NCI-H1436 (cell line): ENCODE measurements around the gene AQP5.

Source experiments
- DNase-seq: peaks from one replicate; lab custom pipeline; 2025; lab: John Stamatoyannopoulos, UW

AQP5 gene

DNA sequence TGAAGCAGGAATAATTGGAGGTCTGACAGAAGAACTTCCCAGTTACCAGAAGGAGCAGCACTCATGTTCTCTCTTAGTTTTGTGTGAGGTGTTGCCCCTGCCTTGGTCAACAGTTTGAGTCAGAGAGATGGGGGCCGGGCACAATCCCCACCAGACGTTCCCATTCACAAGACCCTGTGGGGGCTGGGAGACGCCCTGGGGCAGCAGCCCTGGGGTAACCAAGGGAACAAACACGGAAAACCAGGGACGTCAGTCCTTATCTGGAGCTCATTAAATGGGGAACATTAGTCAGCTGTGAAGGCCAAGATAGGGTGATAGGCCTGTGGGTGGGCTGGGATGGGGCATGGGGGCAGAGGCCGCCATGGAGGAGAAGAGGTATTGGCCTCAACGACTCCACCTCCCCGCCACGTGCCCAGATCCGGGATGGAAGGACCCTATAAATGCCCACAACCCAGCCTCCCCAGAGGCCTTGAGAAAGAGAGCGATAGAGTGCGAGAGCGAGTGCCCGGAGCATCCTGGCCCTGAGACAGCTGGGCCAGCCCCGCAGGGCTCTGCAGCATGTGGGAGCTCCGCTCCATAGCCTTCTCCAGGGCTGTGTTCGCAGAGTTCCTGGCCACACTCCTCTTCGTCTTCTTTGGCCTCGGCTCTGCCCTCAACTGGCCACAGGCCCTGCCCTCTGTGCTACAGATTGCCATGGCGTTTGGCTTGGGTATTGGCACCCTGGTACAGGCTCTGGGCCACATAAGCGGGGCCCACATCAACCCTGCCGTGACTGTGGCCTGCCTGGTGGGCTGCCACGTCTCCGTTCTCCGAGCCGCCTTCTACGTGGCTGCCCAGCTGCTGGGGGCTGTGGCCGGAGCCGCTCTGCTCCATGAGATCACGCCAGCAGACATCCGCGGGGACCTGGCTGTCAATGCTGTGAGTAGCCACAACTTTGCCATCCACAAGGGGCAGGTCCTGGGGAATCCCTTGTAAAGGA is 11.1 kb upstream of the AQP5 start, which contains the start of gene AQP2:
AQP2 (plus strand) TSS at position 465 of the 979 bp plus-strand sequence; CDS start at position 559, 94 bp downstream.
- no peak for DNase-seq

DNA sequence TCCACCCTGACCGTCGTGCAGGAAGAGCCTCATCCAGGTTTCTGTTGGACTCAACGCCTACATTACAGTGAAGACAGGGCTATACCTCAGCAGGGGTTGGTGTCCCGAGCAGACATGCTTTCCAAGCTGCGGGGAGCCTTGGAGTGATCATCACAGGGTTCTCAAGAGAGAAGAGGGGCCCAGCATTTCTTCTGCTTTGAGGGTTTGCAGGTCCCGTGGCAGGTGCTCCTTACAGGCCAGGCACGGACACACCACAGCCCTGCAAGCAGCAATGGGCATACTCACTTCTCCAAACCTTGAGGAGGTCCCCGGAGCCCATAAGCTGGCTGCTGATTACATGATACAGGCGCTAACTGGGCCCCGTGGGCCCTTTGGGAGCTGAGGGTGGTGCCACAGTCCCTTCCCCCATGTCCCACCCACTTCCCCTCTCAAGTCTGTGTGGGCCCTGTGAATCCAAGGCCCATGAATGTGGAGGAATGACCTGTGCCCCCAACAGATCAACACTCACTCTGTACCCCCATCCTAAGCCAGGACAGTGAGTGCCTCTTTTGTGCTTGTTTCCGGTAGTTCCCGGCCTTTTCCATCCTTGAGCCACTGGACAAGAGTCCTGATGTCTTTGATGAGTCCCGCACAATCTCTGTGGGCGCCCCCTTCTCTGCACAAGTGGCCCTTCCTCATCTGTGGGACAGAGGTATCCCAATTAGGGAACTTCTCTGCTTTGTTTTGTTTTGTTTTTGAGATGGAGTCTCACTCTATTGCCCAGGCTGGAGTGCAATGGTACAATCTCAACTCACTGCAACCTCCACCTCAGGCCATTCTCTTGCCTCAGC is 10.0 kb upstream of the AQP5 start:
- no peak for DNase-seq

DNA sequence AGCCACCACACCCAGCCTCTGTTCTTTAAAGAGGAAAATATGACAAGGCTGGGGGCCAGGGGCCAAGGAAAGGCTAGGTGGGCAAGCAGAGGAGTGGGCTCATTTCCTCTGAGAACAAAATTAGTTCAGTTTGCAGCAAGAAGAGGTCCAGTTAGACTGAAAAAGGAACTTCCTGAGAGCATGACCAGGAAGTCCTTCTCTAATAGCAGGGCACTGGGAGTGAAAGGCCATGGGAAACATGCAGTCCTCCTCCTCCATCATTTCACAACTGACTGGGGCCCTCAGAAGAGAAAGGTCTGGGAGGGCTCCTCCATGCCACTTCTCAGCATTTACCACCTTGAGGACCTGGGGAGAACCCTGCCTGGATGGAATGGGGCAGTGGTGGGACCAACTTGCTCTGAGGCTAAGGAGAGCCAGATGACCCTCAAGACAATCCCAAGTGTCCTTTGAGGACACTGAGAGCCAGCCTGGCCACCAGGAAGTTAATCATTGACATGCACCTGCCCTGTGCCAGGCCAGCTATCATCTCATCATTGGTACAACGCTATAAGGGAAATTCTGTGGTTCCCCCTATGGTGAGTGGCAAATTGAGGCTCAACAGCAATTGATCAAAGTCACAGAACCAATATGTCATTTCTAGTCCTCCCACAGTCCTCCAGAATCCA is 9.1 kb upstream of the AQP5 start:
- DNase-seq, result no peak

DNA sequence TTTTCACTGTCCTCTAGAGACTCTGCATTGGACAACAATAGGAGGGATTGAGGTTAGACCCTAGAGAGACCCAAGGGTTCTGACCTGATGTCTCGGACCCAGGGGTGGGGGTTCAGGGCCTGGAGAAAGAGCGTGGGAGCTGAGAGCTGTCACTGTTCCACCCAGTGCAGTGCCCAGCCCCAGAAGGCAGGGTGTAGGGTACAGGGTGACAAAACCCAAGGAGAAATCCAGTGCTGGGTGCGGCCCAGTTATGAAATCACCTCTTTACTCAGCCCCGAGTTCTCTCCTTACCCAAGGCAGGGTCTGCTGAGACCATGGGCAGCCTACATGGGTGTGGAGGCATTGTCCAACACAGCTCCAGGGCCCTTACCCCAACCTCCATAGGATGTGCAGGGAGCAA is 8.5 kb upstream of the AQP5 start:
- no peak for DNase-seq

DNA sequence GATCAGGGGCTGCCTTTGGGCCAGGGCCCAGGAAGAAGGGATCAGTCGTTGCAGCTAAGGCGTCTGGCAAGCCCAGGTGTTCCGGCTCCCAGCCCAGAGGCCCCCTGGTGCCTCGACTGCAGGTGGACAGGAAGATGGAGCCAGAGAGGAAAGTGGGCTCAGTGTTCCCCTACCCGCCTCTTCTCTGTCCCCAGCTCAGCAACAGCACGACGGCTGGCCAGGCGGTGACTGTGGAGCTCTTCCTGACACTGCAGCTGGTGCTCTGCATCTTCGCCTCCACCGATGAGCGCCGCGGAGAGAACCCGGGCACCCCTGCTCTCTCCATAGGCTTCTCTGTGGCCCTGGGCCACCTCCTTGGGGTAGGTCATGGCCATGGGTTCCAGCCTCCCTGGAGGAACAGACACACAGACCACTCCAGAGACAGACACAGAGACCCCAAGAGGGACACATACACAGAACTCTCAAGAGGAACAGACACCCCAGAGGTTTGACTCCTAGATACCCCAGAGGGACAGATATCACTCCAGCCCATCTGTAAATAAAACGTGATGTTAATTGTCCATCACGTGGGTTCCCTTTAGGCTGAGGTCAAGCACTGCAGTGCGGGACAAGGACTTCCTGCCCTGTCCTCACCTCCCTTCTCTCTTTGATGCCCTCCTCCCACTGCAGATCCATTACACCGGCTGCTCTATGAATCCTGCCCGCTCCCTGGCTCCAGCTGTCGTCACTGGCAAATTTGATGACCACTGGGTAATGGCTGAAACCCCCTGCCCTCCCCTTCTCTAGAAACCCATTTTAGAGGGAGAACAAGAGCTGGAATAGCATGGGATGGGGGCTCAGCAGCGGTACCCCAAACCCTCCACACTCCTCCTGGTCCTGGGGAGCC is 7.5 kb upstream of the AQP5 start:
- DNase-seq, result no peak

DNA sequence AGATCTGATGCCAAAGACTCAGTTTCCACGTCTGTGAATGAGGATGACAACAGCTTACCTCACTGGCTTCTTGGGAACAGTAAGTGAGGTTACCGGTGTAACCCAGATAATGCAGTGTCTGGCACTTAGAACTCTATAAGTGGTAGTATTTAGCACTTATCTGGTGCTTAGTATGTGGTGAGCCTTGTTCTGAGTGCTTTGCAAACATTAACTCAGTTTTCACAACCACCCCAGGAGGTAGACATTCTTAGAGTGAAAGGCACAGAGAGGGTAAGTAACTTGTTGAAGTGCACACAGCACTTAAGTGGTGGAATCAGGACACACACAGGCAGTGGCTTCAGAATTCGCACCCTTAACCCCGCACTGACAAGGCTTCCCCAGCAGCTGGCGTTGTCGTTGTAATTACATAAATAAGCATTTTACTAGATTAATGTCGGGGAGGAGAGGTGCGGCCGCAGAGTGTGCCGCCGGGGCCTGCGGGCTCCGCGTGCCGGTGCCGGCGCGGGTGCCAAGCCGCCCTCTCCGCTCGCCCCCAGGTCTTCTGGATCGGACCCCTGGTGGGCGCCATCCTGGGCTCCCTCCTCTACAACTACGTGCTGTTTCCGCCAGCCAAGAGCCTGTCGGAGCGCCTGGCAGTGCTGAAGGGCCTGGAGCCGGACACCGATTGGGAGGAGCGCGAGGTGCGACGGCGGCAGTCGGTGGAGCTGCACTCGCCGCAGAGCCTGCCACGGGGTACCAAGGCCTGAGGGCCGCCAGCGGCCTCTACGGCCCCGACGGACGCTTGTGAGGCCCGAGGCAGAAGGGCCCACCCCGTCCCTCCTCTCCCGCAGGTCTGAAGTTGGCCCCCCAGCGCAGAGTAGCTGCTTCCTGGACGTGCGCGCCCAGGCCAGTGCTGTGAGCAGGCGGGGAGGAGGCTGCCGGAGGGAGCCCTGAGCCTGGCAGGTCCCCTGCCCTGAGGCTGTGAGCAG is 6.5 kb upstream of the AQP5 start:
- DNase-seq, result no peak

DNA sequence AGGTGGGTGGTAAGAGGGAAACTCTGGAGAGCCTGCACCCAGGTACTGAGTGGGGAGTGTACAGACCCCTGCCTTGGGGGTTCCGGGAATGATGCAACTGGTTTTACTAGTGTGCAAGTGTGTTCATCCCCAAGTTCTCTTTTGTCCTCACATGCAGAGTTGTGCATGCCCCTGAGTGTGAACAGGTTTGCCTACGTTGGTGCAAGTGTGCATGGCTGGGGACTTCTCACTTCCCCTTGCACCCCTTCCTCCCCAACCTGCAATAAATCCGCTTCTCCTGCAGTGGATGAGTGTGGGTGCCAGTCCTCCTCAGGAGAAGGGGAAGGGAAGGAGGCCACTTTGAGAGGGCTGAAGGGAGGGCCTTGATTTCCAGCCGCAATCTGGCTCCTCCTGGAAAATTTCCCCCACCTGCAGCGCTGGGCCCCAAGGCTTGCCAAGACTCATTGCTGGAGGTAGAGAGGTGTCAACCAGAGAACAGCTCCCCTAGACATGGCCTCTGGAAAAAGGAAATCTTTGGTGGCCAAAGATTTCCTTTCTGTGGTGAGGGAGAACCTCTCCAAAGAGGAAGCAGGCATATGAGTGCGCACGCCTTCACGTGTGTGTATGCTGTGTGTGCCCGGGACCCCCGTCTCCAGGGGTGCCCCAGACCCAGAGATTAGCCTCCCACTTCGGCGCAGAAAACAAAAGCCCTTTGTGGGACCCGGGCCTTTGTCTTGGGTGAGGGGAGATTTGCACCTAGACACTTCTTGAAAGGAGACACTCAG is 5.6 kb upstream of the AQP5 start:
- DNase-seq, result no peak

DNA sequence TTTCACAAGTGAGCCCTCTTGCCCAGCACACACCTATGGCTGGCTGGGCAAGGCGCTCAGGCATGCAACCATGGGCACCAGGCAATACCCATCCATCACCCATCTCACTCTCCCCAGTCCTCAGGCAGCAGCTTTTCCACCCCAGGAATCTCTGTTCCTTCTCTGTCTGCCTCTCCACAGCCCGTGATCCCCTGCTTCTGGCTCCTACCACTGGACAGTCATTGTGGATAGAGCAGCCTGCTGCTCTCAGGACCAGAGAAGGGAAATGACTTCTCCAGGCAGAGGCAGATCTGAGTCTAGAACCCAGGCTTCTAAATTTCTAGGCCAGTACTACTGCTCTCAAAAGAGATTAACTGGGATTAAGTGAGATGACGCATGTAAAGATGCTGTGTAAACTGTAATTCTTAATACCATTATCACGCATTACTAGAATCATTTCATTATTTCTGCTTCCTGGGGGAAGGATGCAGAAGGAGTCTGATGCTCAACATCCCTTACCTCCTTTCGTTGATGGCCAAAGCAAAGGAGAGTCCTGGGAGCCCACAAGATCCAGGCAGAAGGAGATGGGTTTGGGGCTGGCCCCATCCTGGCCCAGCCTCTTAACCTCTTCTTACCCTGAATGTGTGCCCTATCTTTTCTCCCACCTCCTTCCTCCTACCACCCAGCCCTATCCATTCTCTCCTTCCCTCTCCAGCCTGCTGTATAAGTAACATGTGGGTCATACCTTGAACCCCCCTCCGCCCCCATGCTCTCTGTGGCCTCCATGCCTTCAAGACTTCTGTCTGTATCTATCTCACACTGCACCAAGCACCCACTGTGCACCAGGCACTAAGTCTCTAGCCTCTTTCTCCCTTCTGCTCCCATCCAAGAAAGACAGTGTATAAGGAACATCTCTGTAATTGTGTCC is 4.8 kb upstream of the AQP5 start:
- DNase-seq, result no peak

DNA sequence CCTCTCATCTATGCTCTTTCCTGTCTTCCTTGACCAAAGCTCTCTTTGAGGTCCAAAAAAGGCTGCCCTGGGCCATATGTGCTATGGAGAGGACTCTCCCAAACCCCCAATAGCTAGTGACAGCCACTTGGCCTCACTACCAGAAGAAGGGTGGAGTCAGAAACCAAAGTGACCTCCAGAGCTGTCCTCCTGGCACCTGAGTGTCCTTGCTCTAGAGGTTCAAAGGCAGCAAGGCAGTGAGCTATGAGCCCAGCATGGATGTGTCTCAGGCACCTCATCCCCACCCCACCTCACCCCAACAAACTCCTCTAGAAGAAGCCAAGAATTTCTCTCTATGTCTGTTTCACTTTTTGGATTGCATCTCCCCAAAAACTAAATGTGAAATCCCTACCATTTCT is 4.1 kb upstream of the AQP5 start:
- DNase-seq, result no peak

DNA sequence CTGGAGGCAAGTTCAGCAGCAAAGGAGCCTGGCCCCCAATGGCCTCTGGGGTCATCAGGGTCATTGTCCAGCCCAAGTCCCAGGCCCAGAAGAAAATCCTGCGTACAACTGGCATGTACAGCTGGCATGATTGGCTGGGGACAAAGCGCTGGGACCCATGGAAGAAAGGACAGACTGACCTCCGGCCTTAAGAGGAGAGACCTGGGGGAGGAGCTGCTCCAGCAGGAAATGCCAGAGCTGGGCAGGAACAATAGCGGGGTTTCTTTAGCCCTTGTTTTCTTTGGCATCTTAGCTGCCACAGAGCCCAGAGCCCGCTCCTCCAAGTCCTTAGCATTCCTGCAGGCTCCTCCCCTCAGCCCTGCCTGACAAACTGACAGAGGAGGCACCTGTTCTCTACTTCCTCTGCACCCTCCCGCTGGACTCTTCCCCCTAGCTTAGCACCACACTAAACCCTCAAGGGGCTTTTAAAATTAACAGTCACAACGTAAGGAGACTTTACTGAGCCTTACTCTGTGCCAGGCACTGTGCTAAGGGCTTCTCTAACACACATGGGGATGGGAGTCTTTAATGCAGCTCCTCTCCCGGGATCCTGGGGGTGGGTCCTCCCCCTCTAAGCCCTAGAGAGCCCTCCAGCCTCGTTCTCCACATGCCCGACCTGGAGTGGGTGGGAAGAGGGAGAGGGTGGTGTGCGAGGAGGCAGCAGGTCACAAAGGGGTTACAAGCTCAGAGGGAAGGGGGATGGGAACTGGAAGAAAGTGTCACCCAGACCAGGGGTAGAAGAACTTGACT is 1.8 kb upstream of the AQP5 start:
- DNase-seq, result peak; percentile 14

DNA sequence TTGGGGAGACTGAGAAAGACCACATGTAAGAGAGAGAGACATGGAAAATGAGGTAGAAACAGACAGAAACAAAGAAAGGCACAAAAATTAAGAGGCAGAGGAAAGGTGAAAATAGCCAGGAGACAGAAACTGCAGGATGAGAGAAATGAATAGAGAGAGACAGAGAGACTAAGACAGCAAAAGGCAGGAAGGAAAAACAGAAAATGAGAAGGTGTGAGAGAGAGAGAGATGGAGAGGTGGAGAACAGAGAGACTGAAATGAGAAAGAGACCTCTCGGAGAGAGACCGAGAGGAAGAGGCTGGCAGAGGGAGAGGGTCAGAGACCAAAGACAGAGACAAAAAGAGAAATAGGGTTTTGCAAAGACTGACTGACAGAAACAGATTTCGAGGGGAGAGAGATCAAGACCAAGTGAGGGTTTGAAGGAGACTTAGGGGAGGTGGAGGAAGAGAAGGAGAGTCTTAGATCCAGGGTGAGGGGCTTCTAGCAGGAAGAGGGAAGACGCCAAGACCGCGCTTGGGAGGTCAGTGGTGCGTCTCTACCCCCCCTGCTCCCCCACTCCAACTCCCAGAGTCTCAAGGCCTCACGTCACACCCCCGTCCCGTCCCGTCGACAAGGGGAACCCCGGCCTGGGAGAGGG is 1.1 kb upstream of the AQP5 start:
- no peak for DNase-seq

DNA sequence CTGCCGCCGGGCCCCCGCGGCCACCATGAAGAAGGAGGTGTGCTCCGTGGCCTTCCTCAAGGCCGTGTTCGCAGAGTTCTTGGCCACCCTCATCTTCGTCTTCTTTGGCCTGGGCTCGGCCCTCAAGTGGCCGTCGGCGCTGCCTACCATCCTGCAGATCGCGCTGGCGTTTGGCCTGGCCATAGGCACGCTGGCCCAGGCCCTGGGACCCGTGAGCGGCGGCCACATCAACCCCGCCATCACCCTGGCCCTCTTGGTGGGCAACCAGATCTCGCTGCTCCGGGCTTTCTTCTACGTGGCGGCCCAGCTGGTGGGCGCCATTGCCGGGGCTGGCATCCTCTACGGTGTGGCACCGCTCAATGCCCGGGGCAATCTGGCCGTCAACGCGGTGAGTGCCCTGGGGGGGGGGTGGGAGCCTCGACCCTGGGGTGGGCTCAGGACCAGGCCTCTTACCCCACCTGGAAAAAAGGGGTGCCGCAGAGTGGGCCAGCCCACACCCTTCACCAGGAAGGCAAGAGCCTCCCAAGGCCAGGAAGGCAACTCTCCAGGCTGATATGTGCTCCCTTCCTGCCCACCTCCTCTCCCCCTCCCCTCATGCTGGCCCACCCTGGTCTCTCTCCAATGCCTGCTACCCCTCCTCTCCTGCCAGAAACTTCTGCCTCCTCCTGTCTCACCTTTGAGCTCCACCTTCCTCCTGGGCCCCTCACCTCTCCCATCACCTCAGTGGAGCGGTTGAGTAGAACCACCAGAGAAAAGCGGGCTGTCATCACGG is 507 bp downstream of the AQP5 start:
- DNase-seq, result no peak

DNA sequence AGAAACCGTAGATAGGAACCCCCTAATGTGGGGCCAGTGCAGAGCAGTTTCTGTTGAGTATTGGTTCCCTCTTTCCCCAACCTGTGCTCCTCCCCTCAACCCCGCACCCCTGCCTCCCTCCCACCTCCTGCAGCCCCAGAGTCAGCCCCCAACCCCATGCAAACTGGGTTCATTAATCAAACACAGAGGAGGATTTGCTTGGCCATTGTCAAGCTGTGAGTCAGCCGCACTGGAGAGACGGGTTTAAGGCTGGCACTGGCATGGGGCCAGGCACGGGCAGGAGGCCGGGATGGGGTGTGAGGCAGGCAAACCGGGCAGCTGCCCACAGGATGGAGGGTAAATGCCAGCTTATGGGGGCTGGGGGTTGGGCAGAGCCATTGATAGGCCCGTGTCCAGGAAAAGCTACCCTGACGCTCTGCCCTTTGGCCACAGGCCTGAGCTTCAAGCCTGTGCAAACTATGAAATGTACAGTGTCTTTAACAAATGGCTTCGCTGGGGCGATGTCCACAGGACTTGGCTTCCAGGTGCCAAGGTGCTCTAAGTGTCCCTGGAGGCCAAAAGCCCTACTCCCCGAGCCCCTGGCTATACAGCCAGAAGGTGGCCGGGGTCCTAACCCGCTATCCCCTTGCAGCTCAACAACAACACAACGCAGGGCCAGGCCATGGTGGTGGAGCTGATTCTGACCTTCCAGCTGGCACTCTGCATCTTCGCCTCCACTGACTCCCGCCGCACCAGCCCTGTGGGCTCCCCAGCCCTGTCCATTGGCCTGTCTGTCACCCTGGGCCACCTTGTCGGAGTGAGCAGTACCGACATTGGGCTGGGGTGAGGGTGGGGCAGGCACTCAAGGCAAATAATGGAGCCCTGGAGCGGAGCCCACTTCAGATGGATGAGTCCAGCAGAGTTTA is 1.4 kb downstream of the AQP5 start:
- peak; percentile 7 for DNase-seq

DNA sequence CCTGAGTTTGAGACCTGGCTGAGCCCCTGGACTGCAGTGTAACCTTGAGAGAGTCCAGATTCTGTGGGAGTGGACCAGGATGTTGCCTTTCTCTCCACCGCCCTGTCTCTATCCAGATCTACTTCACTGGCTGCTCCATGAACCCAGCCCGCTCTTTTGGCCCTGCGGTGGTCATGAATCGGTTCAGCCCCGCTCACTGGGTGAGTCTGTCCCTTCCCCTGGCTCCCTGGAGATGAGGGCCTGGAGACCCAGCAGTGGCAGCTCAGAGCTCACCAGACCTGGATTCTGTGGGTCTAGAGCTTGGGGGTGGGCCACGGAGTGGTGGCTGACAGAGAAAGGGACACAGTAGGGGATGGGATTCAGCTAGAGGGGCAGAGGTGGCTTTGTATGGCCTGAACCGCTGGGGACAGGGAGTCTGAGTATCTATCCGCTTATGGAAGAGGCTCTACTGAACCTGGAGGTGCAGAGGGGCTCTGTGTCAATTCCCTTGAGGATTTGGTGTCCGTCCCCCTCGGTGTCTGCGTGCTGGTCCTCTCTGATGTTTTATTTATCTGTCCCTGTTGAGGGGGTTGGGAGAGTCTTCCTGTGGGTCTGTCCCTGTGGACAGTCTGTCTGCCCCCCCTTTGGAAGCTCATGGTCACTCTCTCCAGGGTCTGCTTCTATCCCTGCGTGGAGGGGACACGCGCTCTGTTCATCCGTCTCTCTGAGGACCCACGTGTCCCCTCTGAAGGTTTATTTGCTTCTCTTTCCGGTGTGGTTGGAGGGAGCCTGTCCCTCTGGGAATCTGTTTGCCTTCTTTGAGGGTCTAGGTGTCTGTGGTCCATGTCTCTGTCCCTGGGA is 2.5 kb downstream of the AQP5 start:
- DNase-seq, result no peak
